ENCODE measurements around the gene FBXO30.

Gene FBXO30

GRCh38 chr6:145818796-145819195, 4.2 kb upstream of the FBXO30 start:
- DNase-seq (ENCODE audit: low read depth in 2 of 2) = no peak

- no peak for DNase-seq (ENCODE audit: low read depth in 2 of 2)
These were observed 1.8 kb upstream of the FBXO30 start for GRCh38 chr6:145816392-145816791.

- no peak for DNase-seq (ENCODE audit: low read depth in 2 of 2)
These were observed 997 bp upstream of the FBXO30 start for GRCh38 chr6:145815309-145816274.

- no peak for DNase-seq (ENCODE audit: low read depth in 2 of 2)
These were observed 527 bp downstream of the FBXO30 start for GRCh38 chr6:145814035-145814500.

GRCh38 chr6:145813285-145814034, 1.1 kb downstream of the FBXO30 start:
- no peak for DNase-seq (ENCODE audit: low read depth in 2 of 2)

GRCh38 chr6:145811741-145812140, 2.9 kb downstream of the FBXO30 start:
- no peak for DNase-seq (ENCODE audit: low read depth in 2 of 2)

- no peak for DNase-seq (ENCODE audit: low read depth in 2 of 2)
These were observed 4.8 kb downstream of the FBXO30 start for GRCh38 chr6:145809785-145810184.

- DNase-seq (ENCODE audit: low read depth in 2 of 2) = no peak
These were observed 5.4 kb downstream of the FBXO30 start for GRCh38 chr6:145809211-145809610.

- no peak for DNase-seq (ENCODE audit: low read depth in 2 of 2)
These were observed 6.4 kb downstream of the FBXO30 start for GRCh38 chr6:145808239-145808638.

GRCh38 chr6:145802141-145802540, 12.5 kb downstream of the FBXO30 start:
- no peak for DNase-seq (ENCODE audit: low read depth in 2 of 2)

GRCh38 chr6:145801021-145801420, 13.6 kb downstream of the FBXO30 start:
- DNase-seq (ENCODE audit: low read depth in 2 of 2) = no peak

GRCh38 chr6:145798530-145798929, 16.1 kb downstream of the FBXO30 start:
- DNase-seq (ENCODE audit: low read depth in 2 of 2) = no peak

- DNase-seq (ENCODE audit: low read depth in 2 of 2) = no peak
These were observed 25.2 kb downstream of the FBXO30 start for GRCh38 chr6:145789443-145789842.

GRCh38 chr6:145787688-145788087, 26.9 kb downstream of the FBXO30 start:
- no peak for DNase-seq (ENCODE audit: low read depth in 2 of 2)

GRCh38 chr6:145784683-145785082, 29.9 kb downstream of the FBXO30 start:
- DNase-seq (ENCODE audit: low read depth in 2 of 2) = no peak

- no peak for DNase-seq (ENCODE audit: low read depth in 2 of 2)
These were observed 30.8 kb downstream of the FBXO30 start for GRCh38 chr6:145783796-145784195.

GRCh38 chr6:145772846-145773245, 41.7 kb downstream of the FBXO30 start:
- no peak for DNase-seq (ENCODE audit: low read depth in 2 of 2)

GRCh38 chr6:145765449-145765848, 49.1 kb downstream of the FBXO30 start:
- DNase-seq (ENCODE audit: low read depth in 2 of 2) = no peak

- DNase-seq (ENCODE audit: low read depth in 2 of 2) = no peak
These were observed 50.9 kb downstream of the FBXO30 start for GRCh38 chr6:145763742-145764141.

GRCh38 chr6:145761584-145761983, 53.0 kb downstream of the FBXO30 start:
- DNase-seq (ENCODE audit: low read depth in 2 of 2) = no peak

GRCh38 chr6:145758113-145758512, 56.5 kb downstream of the FBXO30 start:
- DNase-seq (ENCODE audit: low read depth in 2 of 2) = no peak

- DNase-seq (ENCODE audit: low read depth in 2 of 2) = no peak
These were observed 58.4 kb downstream of the FBXO30 start for GRCh38 chr6:145756170-145756662.

- DNase-seq (ENCODE audit: low read depth in 2 of 2) = no peak
These were observed 58.9 kb downstream of the FBXO30 start for GRCh38 chr6:145755682-145756081.

All from stimulated activated CD8-positive, alpha-beta memory T cell treated with anti-CD3 and anti-CD28 coated beads, Interleukin-2, amount 100 ng/mL, for 48 hours (primary cell).